Ovary (tissue), 9 donors: ENCODE measurements around the gene NCBP2. TPM values are rescaled to one million over a fixed set of nuclear protein-coding genes. Genes with fewer than 3 reads are reported as not detected.

Experiments
- DNase-seq, 5 donors: peaks; one replicate each; pipeline ENCODE4 v3.0.0-alpha.2; 2019 to 2020
- H3K27ac ChIP-seq, 2 donors: fragments of 200-600 bp; one replicate each; pipeline versions ENCODE4 v1.5.1 to v1.8.0; 2019 to 2022
- H3K27me3 ChIP-seq: fragments of 200-600 bp; one replicate; pipeline ENCODE4 v1.8.0; 2022
- H3K36me3 ChIP-seq: fragments of 200-600 bp; sonication (generic); one replicate; pipeline ENCODE4 v1.5.1; 2019
- H3K4me1 ChIP-seq: one replicate; pipeline ENCODE4 v1.8.1; 2013; ENCODE audit warnings: mild to moderate bottlenecking, moderate library complexity; ENCODE audit not compliant: insufficient read depth
- H3K4me3 ChIP-seq: fragments of 200-600 bp; sonication (generic); one replicate; pipeline ENCODE4 v1.5.1; 2017
- H3K9me3 ChIP-seq, 2 donors: fragments of 200-600 bp in 1 of 2; sonication (generic) in 1 of 2; one replicate each; pipeline versions ENCODE4 v1.5.1 to v1.8.1; 2013 to 2019; ENCODE audit warnings: mild to moderate bottlenecking in 1 of 2, moderate library complexity in 1 of 2
- EP300 ChIP-seq: sonication (generic); formaldehyde crosslinking; IDR thresholded peaks from one replicate; pipeline ENCODE4 v1.6.1; 2017; ENCODE audit warnings: antibody characterized with exemption
- POLR2A ChIP-seq: fragments of 450-650 bp; IDR thresholded peaks from one replicate; pipeline ENCODE4 v1.6.1; 2017; ENCODE audit warnings: antibody characterized with exemption, mild to moderate bottlenecking, moderate library complexity
- WGBS, 3 donors: extraction: QIAGEN DNeasy Blood & Tissue Kit in 1 of 3; methylation state at CpG; one replicate each; pipeline versions ENCODE4 v1.1.5 to v1.1.7; 2013 to 2017; 5-methylcytosine and 5-hydroxymethylcytosine counted together
- intact Hi-C, 4 donors: fragments of 100-400 bp; cut with DNase I; formaldehyde crosslinking; loops; one replicate each; pipeline versions ENCODE4 v1.11.0 to v1.15.1; 2022 to 2023
- polyA plus RNA-seq, 2 donors: library from polyadenylated mRNA; stranded (reverse); fragments of 200-250 nt in 1 of 2; fragments of 350-450 nt in 1 of 2; fragmentation: Illumina TruSeq in 1 of 2; extraction: RNeasy Lipid Tissue Mini Kit (QIAGEN cat#74804) in 1 of 2; gene quantifications; one replicate each; pipeline ENCODE4 v1.2.3, GENCODE V29; 2013 to 2014
- total RNA-seq, 7 donors: library from RNA; depleted of rRNA in 2 of 7; stranded (reverse); fragments of >200 nt in 2 of 7; fragmentation: NEBNext Ultra II Directional in 3 of 7; extraction: Animal tissue kit (Norgen Biotek cat#: 25700) in 3 of 7; gene quantifications; one replicate each; pipeline versions ENCODE4 v1.1.0 to v1.2.4, GENCODE V29; 2016 to 2023
- TF ChIP-seq, protein P1 (sequence below), 3 donors: fragments of 450-650 bp in 2 of 3; fragments of 200-600 bp in 1 of 3; IDR thresholded peaks; one replicate each; pipeline versions ENCODE4 v1.5.1 to v1.8.0; 2016 to 2022; ENCODE audit warnings: antibody characterized with exemption in 3 of 3, mild to moderate bottlenecking in 1 of 3
- donor health status: DM: no; HTN: no; CAD: no; lungs with moderate emphysema.
- donor health status: DM: no; HTN: no; CAD: no.
- donor health status: Bipolar disorder and iron deficiency.
- donor health status: DM: yes; HTN: yes; CAD: no.
- donor health status: DM: no; HTN: no; CAD: no.
- donor health status: DM: yes; HTN: yes; CAD: no.

Gene NCBP2
- total and polyA plus RNA-seq, 9 donors = 17.4 to 64.7 (median 45.8) TPM

- H3K27ac ChIP-seq = no peak overlapping the region
- H3K9me3 ChIP-seq = no peaks in the 10 kb centered on the region
- intact Hi-C loops = no loop called here
- no peak overlapping the region for H3K4me3 ChIP-seq
- no peaks in the 10 kb centered on the region for H3K36me3 ChIP-seq
- H3K4me1 ChIP-seq = peaks cover 5% of the 10 kb centered on the region
- peaks cover 4% of the 10 kb centered on the region for H3K27me3 ChIP-seq
- 62 to 75% (median 67%) methylated on average over 2 of the region's 2 CpGs for WGBS, 3 donors
- no peak for TF ChIP-seq EP300
- TF ChIP-seq, protein P1, sequence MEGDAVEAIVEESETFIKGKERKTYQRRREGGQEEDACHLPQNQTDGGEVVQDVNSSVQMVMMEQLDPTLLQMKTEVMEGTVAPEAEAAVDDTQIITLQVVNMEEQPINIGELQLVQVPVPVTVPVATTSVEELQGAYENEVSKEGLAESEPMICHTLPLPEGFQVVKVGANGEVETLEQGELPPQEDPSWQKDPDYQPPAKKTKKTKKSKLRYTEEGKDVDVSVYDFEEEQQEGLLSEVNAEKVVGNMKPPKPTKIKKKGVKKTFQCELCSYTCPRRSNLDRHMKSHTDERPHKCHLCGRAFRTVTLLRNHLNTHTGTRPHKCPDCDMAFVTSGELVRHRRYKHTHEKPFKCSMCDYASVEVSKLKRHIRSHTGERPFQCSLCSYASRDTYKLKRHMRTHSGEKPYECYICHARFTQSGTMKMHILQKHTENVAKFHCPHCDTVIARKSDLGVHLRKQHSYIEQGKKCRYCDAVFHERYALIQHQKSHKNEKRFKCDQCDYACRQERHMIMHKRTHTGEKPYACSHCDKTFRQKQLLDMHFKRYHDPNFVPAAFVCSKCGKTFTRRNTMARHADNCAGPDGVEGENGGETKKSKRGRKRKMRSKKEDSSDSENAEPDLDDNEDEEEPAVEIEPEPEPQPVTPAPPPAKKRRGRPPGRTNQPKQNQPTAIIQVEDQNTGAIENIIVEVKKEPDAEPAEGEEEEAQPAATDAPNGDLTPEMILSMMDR (IDR thresholded peaks at IDR 0.05) = no peak
- no peak for TF ChIP-seq POLR2A
- no peak for DNase-seq
These were observed 21.3 kb upstream of the NCBP2 start for GRCh38 chr3:196963631-196963953.

DNA sequence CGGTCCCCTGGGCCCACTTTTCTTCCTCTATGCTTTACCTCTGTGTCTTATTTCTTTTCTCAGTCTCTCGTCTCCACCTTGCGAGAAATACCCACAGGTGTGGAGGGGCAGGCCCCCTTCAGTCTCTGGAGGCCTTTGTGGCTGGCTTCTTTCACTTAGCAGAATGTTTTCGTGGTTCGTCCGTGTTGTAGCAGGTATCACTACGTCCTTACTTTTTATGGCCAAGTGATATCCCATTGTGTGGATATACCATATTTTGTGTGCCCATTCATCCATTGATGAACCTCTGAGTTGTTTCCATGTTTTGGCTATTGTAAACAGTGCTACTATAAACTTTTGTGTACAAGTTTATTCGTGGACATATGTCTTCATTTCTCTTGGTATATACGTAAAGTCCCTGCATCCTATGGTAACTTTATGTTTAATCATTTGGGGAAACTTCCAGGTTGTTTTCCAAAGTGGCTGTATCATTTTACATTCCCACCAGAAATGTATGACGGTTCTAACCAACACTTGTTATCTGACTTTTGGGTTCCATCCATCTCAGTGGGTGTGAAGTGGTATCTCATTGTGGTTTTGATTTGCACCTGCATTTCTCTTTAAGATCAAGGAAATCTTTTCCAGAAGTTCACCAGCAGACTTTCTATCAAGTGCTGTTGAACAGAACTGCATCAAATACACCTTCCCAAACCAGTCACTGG lies 20.8 kb upstream of the NCBP2 start:
- no peak for DNase-seq
- Histone ChIP-seq H3K36me3 (no peaks in the 10 kb centered on the region), H3K9me3 (no peaks in the 10 kb centered on the region), H3K4me3 (no peak overlapping the region), H3K4me1 (peaks cover 2% of the 10 kb centered on the region), H3K27me3 (peaks cover 4% of the 10 kb centered on the region), H3K27ac (no peak overlapping the region)
- TF ChIP-seq, protein P1 (IDR thresholded peaks at IDR 0.05) = no peak
- no peak for TF ChIP-seq POLR2A
- no peak for TF ChIP-seq EP300
- intact Hi-C loops = no loop called here
- WGBS, 3 donors = 84 to 86% (median 85%) methylated on average over 10 of the region's 10 CpGs

- Histone ChIP-seq H3K27ac (no peak overlapping the region), H3K27me3 (peaks cover 4% of the 10 kb centered on the region), H3K4me3 (no peak overlapping the region), H3K4me1 (no peaks in the 10 kb centered on the region), H3K36me3 (no peaks in the 10 kb centered on the region), H3K9me3 (no peaks in the 10 kb centered on the region)
- TF ChIP-seq, protein P1 (IDR thresholded peaks at IDR 0.05) = no peak
- TF ChIP-seq POLR2A (no peak), EP300 (no peak)
- WGBS, 3 donors = 62 to 68% (median 64%) methylated on average over 9 of the region's 9 CpGs
- intact Hi-C loops = no loop called here
- no peak for DNase-seq
These were observed 20.0 kb upstream of the NCBP2 start for GRCh38 chr3:196962108-196962929.

DNA sequence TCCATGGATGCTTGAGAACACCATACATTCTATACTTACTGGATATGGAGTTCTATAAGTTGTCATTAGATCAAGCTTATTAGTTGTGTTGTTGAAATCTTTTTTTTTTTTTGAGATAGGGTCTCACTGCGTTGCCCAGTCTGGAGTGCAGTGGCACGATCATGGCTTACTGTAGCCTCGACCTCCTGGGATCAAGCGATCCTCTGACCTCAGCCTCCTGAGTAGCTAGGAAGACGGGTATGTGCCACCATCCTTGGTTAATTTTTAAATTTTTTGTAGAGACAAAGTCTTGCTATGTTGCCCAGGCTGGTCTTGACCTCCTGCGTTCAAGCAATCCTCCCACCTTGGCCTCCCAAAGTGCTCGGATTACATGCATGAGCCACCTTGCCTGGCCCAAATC lies 12.5 kb upstream of the NCBP2 start:
- 76 to 81% (median 79%) methylated on average over 7 of the region's 7 CpGs for WGBS, 3 donors
- Histone ChIP-seq H3K36me3 (no peaks in the 10 kb centered on the region), H3K27me3 (no peaks in the 10 kb centered on the region), H3K27ac (no peak overlapping the region), H3K4me3 (no peak overlapping the region), H3K4me1 (no peaks in the 10 kb centered on the region), H3K9me3 (no peaks in the 10 kb centered on the region)
- DNase-seq = no peak
- intact Hi-C loops = no loop called here
- TF ChIP-seq POLR2A = no peak
- TF ChIP-seq, protein P1 (IDR thresholded peaks at IDR 0.05) = no peak
- TF ChIP-seq EP300 = no peak
